ENCODE data around the gene AOC2.
"Not testable (repeated sequence)": the region's sequence is repeated elsewhere in the genome, so short reads cannot be mapped to it uniquely, and the experiment has no call there.

AOC2 gene

GRCh38 chr17:42871647-42872046 lies 27.3 kb downstream of the AOC2 start:
- H3K9ac ChIP-seq (ENCODE audit: low read length), result no peak overlapping the region

GRCh38 chr17:42872251-42872965 lies 28.0 kb downstream of the AOC2 start:
- TF ChIP-seq EZH2 (IDR thresholded peaks at IDR 0.05; ENCODE audit: borderline replicate concordance, low read length) (no peak), CTCF (IDR thresholded peaks at IDR 0.05; ENCODE audit: low read length) (no peak)
- no peak overlapping the region for H3K27ac ChIP-seq (ENCODE audit: low read depth, low read length, poor library complexity, severe bottlenecking)

More at GRCh38 chr17:42871647-42872046, 27.3 kb downstream of the AOC2 start:
- Histone ChIP-seq H2AFZ (ENCODE audit: low read length) (no peak overlapping the region), H3K9me2 (ENCODE audit: low read depth, low read length) (no peaks in the 10 kb centered on the region), H3K27me3 (ENCODE audit: insufficient read depth, low read length) (peaks cover 16% of the 10 kb centered on the region), H3K4me3 (ENCODE audit: low read depth, low read length, poor library complexity, severe bottlenecking) (no peak overlapping the region), H3K4me1 (ENCODE audit: insufficient read depth, low read length, severe bottlenecking) (no peaks in the 10 kb centered on the region), H3F3A (ENCODE audit: insufficient read depth, low read length) (no peaks in the 10 kb centered on the region), H3K79me2 (ENCODE audit: insufficient read depth, low read length) (no peaks in the 10 kb centered on the region), H3K27ac (ENCODE audit: low read depth, low read length, poor library complexity, severe bottlenecking) (no peak overlapping the region), H4K20me1 (ENCODE audit: insufficient read depth, low read length) (no peaks in the 10 kb centered on the region), H3K36me3 (ENCODE audit: insufficient read depth, low read length) (no peaks in the 10 kb centered on the region), H3K9me3 (ENCODE audit: low read length) (peaks cover 5% of the 10 kb centered on the region), H3K4me2 (ENCODE audit: low read length) (no peak overlapping the region)
- TF ChIP-seq EZH2 (IDR thresholded peaks at IDR 0.05; ENCODE audit: borderline replicate concordance, low read length), result no peak
- TF ChIP-seq CTCF (IDR thresholded peaks at IDR 0.05; ENCODE audit: low read length), result no peak

GRCh38 chr17:42873315-42873714 lies 28.9 kb downstream of the AOC2 start:
- Histone ChIP-seq H3K4me1 (ENCODE audit: insufficient read depth, low read length, severe bottlenecking) (no peaks in the 10 kb centered on the region), H2AFZ (ENCODE audit: low read length) (no peak overlapping the region), H3K27ac (ENCODE audit: low read depth, low read length, poor library complexity, severe bottlenecking) (no peak overlapping the region), H3K79me2 (ENCODE audit: insufficient read depth, low read length) (no peaks in the 10 kb centered on the region), H3K9ac (ENCODE audit: low read length) (no peak overlapping the region), H3K4me3 (ENCODE audit: low read depth, low read length, poor library complexity, severe bottlenecking) (no peak overlapping the region), H3F3A (ENCODE audit: insufficient read depth, low read length) (no peaks in the 10 kb centered on the region), H3K9me2 (ENCODE audit: low read depth, low read length) (no peaks in the 10 kb centered on the region), H3K36me3 (ENCODE audit: insufficient read depth, low read length) (no peaks in the 10 kb centered on the region), H3K27me3 (ENCODE audit: insufficient read depth, low read length) (peaks cover 21% of the 10 kb centered on the region), H3K9me3 (ENCODE audit: low read length) (peaks cover 5% of the 10 kb centered on the region), H3K4me2 (ENCODE audit: low read length) (no peak overlapping the region), H4K20me1 (ENCODE audit: insufficient read depth, low read length) (no peaks in the 10 kb centered on the region)
- TF ChIP-seq CTCF (IDR thresholded peaks at IDR 0.05; ENCODE audit: low read length) (no peak), EZH2 (IDR thresholded peaks at IDR 0.05; ENCODE audit: borderline replicate concordance, low read length) (no peak)

More at GRCh38 chr17:42872251-42872965, 28.0 kb downstream of the AOC2 start:
- Histone ChIP-seq H4K20me1 (ENCODE audit: insufficient read depth, low read length) (no peaks in the 10 kb centered on the region), H2AFZ (ENCODE audit: low read length) (no peak overlapping the region), H3K27me3 (ENCODE audit: insufficient read depth, low read length) (peaks cover 19% of the 10 kb centered on the region), H3K79me2 (ENCODE audit: insufficient read depth, low read length) (no peaks in the 10 kb centered on the region), H3K4me3 (ENCODE audit: low read depth, low read length, poor library complexity, severe bottlenecking) (no peak overlapping the region), H3K36me3 (ENCODE audit: insufficient read depth, low read length) (no peaks in the 10 kb centered on the region), H3K4me2 (ENCODE audit: low read length) (no peak overlapping the region), H3F3A (ENCODE audit: insufficient read depth, low read length) (no peaks in the 10 kb centered on the region), H3K9me3 (ENCODE audit: low read length) (peaks cover 5% of the 10 kb centered on the region), H3K9ac (ENCODE audit: low read length) (no peak overlapping the region), H3K9me2 (ENCODE audit: low read depth, low read length) (no peaks in the 10 kb centered on the region), H3K4me1 (ENCODE audit: insufficient read depth, low read length, severe bottlenecking) (no peaks in the 10 kb centered on the region)

- not testable (repeated sequence) for H3F3A ChIP-seq (ENCODE audit: insufficient read depth, low read length); H3K36me3 ChIP-seq (ENCODE audit: insufficient read depth, low read length); H3K4me2 ChIP-seq (ENCODE audit: low read length); H3K4me1 ChIP-seq (ENCODE audit: insufficient read depth, low read length, severe bottlenecking); H3K79me2 ChIP-seq (ENCODE audit: insufficient read depth, low read length); H3K9ac ChIP-seq (ENCODE audit: low read length); H3K27ac ChIP-seq (ENCODE audit: low read depth, low read length, poor library complexity, severe bottlenecking); H3K9me3 ChIP-seq (ENCODE audit: low read length); H3K9me2 ChIP-seq (ENCODE audit: low read depth, low read length); H4K20me1 ChIP-seq (ENCODE audit: insufficient read depth, low read length); H2AFZ ChIP-seq (ENCODE audit: low read length); H3K4me3 ChIP-seq (ENCODE audit: low read depth, low read length, poor library complexity, severe bottlenecking)
- H3K27me3 ChIP-seq (ENCODE audit: insufficient read depth, low read length), result peaks cover 16% of the 10 kb centered on the region
These were observed 29.7 kb downstream of the AOC2 start for GRCh38 chr17:42873932-42874695.

Measured in OCI-LY1 (cell line).